K562 (cell line): ENCODE measurements around the gene DDC. TPM values are rescaled to one million over a fixed set of nuclear protein-coding genes. Genes with fewer than 3 reads are reported as not detected.

Experiments used
- ATF6 ChIP-seq: sonication (generic); formaldehyde crosslinking; IDR thresholded peaks from 2 replicates; pipeline ENCODE4 v1.4.0; 2020; ENCODE audit warnings: mild to moderate bottlenecking, missing genetic modification reagents
- CEBPB ChIP-seq: fragments of 450-650 bp; IDR thresholded peaks from 2 replicates; pipeline ENCODE4 v1.6.1; 2016; ENCODE audit warnings: missing genetic modification characterization, missing compliant biosample characterization
- E4F1 ChIP-seq: fragments of 250-450 bp; sonication (Bioruptor Pico); IDR thresholded peaks from 2 replicates; pipeline ENCODE4 v1.5.0; 2021; ENCODE audit warnings: mild to moderate bottlenecking, borderline replicate concordance
- GATA2 ChIP-seq: sonication (generic); formaldehyde crosslinking; IDR thresholded peaks from 2 replicates; pipeline ENCODE4 v1.4.0; 2020; ENCODE audit warnings: mild to moderate bottlenecking, missing genetic modification reagents
- POLR2A ChIP-seq: fragments of 450-650 bp; conservative IDR thresholded peaks from 2 replicates; pipeline ENCODE4 v1.6.1; 2016
- RBM22 ChIP-seq: fragments of 200-400 bp; formaldehyde crosslinking; IDR thresholded peaks from 2 replicates; pipeline ENCODE4 v1.6.1; 2018; ENCODE audit warnings: low read length, low read depth; ENCODE audit not compliant: poor library complexity, severe bottlenecking
- RERE ChIP-seq: sonication (generic); formaldehyde crosslinking; IDR thresholded peaks from 2 replicates; pipeline ENCODE4 v1.8.0; 2023; ENCODE audit warnings: missing genetic modification reagents, mild to moderate bottlenecking, borderline replicate concordance
- RHOXF2B ChIP-seq: fragments of 250-450 bp; sonication (Bioruptor Pico); conservative IDR thresholded peaks from 2 replicates; pipeline ENCODE4 v1.5.1; 2021
- THRB ChIP-seq: fragments of 450-650 bp; formaldehyde crosslinking; conservative IDR thresholded peaks from 2 replicates; pipeline ENCODE4 v1.4.0; 2022; ENCODE audit warnings: mild to moderate bottlenecking, missing genetic modification characterization
- UBTF ChIP-seq, 2 experiments: IDR thresholded peaks; 2 replicates each; pipeline ENCODE4 v1.6.1; 2012; ENCODE audit warnings: improper control_type of control experiment in 2 of 2, low read depth in 2 of 2, low read length in 2 of 2, borderline replicate concordance in 1 of 2
- XRCC3 ChIP-seq: fragments of 450-650 bp; IDR thresholded peaks from 2 replicates; pipeline ENCODE4 v1.6.1; 2017; ENCODE audit warnings: mild to moderate bottlenecking, moderate library complexity
- ZBTB34 ChIP-seq: fragments of 250-450 bp; sonication (Bioruptor Pico); IDR thresholded peaks from 2 replicates; pipeline ENCODE4 v1.8.0; 2021; ENCODE audit warnings: mild to moderate bottlenecking, moderate library complexity
- polyA plus RNA-seq, 8 experiments: library from polyadenylated mRNA; depleted of rRNA in 4 of 8; stranded (reverse) in 5 of 8; unstranded in 3 of 8; fragments of >200 nt; fragmentation: Nextera tagmentation in 2 of 8; fragmentation: Illumina TruSeq in 1 of 8; extraction: Ambion mirVana in 2 of 8; extraction: Trizol in 1 of 8; gene quantifications; 2 replicates each; pipeline versions ENCODE4 v1.2.1 to v1.2.3, GENCODE V29; 2011 to 2014; ENCODE audit warnings: inconsistent platforms in 1 of 8, missing spikeins in 1 of 8
- total RNA-seq, 7 experiments: library from RNA; depleted of rRNA in 6 of 7; stranded (reverse); fragments of >200 nt in 6 of 7; fragmentation: Illumina TruSeq in 2 of 7; extraction: Trizol in 2 of 7; gene quantifications; 2 replicates each; pipeline versions ENCODE4 v1.2.1 to v1.2.3, GENCODE V29; 2011 to 2021; ENCODE audit warnings: low replicate concordance in 1 of 7

The DDC gene
- total and polyA plus RNA-seq, 9 of the 15 experiments (the other 6 are each of a cell fraction or from before 2014, with no cell fraction given), result not detected

- TF ChIP-seq ZBTB34 (CRISPR knock-in tag) (no peak), GATA2 (CRISPR knock-in tag) (peak; percentile 77; the same call in 1 of the 2 replicates), RBM22 (no peak), UBTF (IDR thresholded peaks at IDR 0.05; ENCODE audit: borderline replicate concordance in 1 of 2, low read depth in 2 of 2, low read length in 2 of 2) (no peak), XRCC3 (no peak), CEBPB (tag) (peak; percentile 71), RHOXF2B (CRISPR knock-in tag) (no peak), POLR2A (peak; percentile 57), E4F1 (CRISPR knock-in tag) (no peak), THRB (no peak), ATF6 (CRISPR knock-in tag) (no peak), RERE (CRISPR knock-in tag) (no peak)
Observed at GRCh38 chr7:50534690-50535290, 30.4 kb downstream of the DDC start (continued).
